Fibroblast of skin of back (primary cell): ENCODE measurements around the gene MYO3A.
"Not testable (repeated sequence)": the region's sequence is repeated elsewhere in the genome, so short reads cannot be mapped to it uniquely, and the experiment has no call there.

Source experiments
- DNase-seq: peaks from one replicate; pipeline ENCODE4 v3.0.0-alpha.2; 2013

Gene MYO3A

GRCh38 chr10:25974897-25975459 is 40.9 kb downstream of the MYO3A start:
- no peak for DNase-seq

- DNase-seq = no peak
These were observed 44.7 kb downstream of the MYO3A start for GRCh38 chr10:25978771-25979170.

- no peak for DNase-seq
These were observed 48.1 kb downstream of the MYO3A start for GRCh38 chr10:25982107-25982506.

GRCh38 chr10:25988583-25988982 is 54.6 kb downstream of the MYO3A start:
- no peak for DNase-seq

GRCh38 chr10:25989951-25990350 is 55.9 kb downstream of the MYO3A start:
- no peak for DNase-seq

- no peak for DNase-seq
These were observed 65.4 kb downstream of the MYO3A start for GRCh38 chr10:25999295-25999981.

- no peak for DNase-seq
These were observed 66.9 kb downstream of the MYO3A start for GRCh38 chr10:26000971-26001370.

GRCh38 chr10:26002466-26002865 is 68.4 kb downstream of the MYO3A start:
- DNase-seq = not testable (repeated sequence)

GRCh38 chr10:26015092-26015491 is 81.1 kb downstream of the MYO3A start:
- DNase-seq = no peak

GRCh38 chr10:26022831-26023230 is 88.8 kb downstream of the MYO3A start:
- no peak for DNase-seq

- DNase-seq = no peak
These were observed 90.3 kb downstream of the MYO3A start for GRCh38 chr10:26024303-26024702.

- no peak for DNase-seq
These were observed 91.5 kb downstream of the MYO3A start for GRCh38 chr10:26025523-26025922.

- DNase-seq = no peak
These were observed 95.8 kb downstream of the MYO3A start for GRCh38 chr10:26029858-26030257.

GRCh38 chr10:26031300-26031699 is 97.3 kb downstream of the MYO3A start:
- DNase-seq = no peak

GRCh38 chr10:26043469-26043868 is 109.4 kb downstream of the MYO3A start:
- no peak for DNase-seq

- no peak for DNase-seq
These were observed 110.2 kb downstream of the MYO3A start for GRCh38 chr10:26044141-26044749.

- no peak for DNase-seq
These were observed 112.2 kb downstream of the MYO3A start for GRCh38 chr10:26046073-26046700.

- DNase-seq = no peak
These were observed 114.7 kb downstream of the MYO3A start for GRCh38 chr10:26048756-26049155.

- DNase-seq = no peak
These were observed 118.3 kb downstream of the MYO3A start for GRCh38 chr10:26052326-26052725.

GRCh38 chr10:26057466-26057865 is 123.4 kb downstream of the MYO3A start:
- no peak for DNase-seq

GRCh38 chr10:26064106-26064505 is 130.1 kb downstream of the MYO3A start:
- DNase-seq = no peak

GRCh38 chr10:26067680-26068079 is 133.7 kb downstream of the MYO3A start:
- DNase-seq = no peak

GRCh38 chr10:26080971-26081370 is 146.9 kb downstream of the MYO3A start:
- not testable (repeated sequence) for DNase-seq

- DNase-seq = no peak
These were observed 147.4 kb downstream of the MYO3A start for GRCh38 chr10:26081459-26081858.
